NOMO-1 treated with DMSO at 0.1 percent for 48 hours (cell line): ENCODE measurements around the gene ALDH1B1.
"Not testable (repeated sequence)": the region's sequence is repeated elsewhere in the genome, so short reads cannot be mapped to it uniquely, and the experiment has no call there.

Experiments
- DNase-seq: peaks from one replicate; lab custom pipeline; 2025; ENCODE audit not compliant: unreplicated experiment; lab: John Stamatoyannopoulos, UW

The ALDH1B1 gene

DNA sequence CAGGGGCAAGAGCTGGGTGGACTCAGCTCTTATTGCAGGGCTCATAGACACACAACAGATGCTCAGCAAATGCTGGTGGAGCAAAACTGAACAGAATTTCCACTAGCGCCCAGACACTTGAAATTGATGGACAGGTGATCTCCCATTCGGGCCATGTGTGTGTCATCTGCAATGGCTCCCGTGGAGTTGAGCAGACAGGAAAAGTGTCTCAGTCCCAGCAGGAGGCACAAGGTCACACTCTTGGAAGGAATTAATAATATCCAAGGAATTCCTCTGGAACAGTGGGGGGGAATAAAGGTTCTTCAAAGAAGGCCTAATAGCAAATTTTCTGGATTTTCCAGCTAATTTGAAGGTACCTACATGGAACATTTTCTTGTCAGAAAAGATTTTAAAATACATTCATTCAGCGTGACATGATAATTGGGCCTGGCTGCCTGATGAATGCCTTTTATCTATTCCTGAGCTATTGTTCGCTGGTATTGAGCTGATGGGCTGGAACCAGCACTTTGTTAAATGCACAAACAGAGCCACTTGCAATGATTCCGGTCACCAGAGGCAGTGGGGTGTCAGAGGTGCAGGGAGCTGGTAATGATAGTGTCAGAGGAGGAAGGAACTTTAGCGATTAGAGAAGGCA is 31.5 kb upstream of the ALDH1B1 start:
- no peak for DNase-seq

DNA sequence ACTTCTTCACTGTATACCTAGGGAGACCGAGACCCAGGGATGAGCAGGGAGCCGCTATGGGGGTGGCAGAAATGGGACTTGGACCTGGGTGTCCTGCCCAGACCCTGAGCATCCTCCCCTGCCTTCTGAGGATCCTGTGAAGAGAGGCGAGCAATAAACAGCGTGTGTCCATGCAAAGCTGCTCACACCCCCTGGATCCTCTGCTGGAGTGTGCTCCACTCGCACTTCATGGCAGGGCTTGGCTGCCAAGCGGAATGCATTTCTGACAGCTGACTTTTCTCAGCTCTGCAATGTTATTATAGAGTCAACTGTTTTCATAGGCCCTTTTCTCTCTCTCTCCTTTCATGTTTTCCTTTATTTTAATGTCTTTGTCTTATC is 31.0 kb upstream of the ALDH1B1 start:
- no peak for DNase-seq

DNA sequence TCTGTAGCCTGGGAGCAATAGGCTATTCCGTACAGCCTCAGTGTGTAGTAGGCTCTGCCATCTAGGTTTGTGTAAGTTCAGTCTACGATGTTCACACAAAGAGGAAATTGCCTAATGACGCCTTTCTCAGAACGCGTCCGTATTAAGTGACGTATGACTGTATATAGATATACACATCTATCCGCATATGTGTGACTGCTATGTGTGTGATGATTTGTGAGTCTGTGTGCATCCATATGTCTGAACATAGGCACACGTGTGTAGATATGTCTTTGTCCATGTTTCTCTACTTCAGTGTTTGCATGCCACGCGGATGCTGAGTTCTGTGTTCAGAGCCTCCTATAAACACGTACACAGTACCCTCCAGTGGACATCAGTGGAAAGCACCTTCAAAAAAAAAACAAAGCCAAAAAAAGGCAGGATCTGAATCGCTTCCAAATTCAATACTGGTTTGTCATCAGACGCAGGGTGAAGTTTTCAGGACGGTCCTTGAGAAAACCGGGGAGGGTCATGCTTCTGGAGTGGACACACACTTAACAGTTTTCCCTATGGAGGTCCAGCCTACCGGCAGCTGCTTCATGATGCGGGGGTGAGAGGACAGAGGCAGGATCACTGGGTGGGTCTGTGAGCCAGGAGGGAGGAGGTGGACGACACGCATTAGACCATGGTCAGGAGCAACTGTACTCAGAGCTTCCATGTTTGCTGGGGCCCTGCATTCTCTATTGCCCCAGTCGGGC is 29.5 kb upstream of the ALDH1B1 start:
- DNase-seq = peak; percentile 61

DNA sequence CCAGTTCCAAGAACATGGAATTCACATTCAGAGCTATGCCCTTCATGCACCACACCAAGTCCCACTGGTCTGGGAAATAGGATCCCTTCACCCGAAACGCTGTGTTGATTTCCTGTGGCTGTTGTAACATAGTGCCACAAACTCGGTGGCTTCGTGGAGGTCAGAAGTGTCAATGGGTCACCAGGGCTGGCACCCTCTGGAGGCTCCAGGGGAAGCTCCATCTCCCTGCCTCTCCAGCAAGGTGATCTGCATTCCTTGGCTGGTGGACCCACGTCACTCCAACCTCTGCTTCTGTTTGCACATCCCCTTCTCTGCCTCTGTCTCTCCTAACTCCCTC is 28.9 kb upstream of the ALDH1B1 start:
- DNase-seq = no peak

DNA sequence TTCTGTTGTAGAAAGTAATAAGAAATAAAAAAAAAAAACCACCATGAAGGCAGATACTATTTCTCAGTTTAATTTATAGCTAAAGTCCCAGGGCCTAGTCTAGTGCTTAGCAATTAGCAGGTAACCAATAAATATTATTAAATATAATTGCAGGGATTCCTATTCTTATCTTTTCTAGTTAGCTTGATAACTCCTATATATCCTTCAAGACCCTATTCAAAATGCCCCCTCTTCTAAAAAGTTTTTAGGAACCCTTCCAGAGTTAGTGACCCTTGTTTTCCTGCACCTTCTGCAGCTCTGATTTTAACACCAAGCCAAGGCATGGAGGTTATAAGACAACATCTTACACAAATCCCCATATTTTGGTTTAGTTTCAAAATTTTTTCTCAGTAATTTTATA is 24.6 kb upstream of the ALDH1B1 start:
- DNase-seq = no peak

DNA sequence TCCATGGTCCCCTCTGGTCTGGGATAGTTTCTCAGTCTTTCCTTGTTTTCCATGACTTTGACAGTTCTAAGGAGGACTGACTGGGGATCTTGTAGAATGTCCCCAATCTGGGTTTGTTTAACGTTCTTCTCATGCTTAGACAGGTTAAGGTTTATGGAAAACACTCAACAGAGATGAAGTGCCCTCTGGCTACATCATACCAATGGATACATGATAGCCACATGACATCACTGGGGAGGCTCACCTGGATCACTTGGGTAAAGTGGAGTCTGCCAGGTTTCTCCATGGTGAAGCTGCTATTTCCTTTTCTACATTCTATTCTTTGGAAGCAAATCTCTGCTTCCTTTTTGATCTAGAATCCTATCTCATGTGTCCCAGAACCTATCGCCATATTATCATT is 23.8 kb upstream of the ALDH1B1 start:
- no peak for DNase-seq

DNA sequence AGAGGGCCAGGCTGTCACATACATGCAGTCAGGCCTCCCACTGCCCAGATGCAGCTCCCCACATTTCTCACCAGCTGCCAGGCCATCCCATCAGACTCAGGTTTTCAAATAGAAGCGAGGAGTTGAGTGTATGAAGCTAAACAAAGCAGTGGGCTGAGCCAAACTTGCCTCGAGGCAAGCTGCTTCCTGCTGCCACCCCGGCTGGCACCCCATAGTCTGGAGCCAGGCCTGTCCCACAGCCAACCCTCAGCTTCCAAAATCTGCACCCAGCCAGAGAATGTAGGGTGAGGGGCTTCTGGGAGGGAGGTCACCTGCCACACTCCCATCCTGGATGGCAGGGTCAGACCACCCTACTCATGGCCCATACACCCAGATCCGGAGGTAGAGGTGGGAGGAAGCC is 22.3 kb upstream of the ALDH1B1 start:
- DNase-seq = no peak

DNA sequence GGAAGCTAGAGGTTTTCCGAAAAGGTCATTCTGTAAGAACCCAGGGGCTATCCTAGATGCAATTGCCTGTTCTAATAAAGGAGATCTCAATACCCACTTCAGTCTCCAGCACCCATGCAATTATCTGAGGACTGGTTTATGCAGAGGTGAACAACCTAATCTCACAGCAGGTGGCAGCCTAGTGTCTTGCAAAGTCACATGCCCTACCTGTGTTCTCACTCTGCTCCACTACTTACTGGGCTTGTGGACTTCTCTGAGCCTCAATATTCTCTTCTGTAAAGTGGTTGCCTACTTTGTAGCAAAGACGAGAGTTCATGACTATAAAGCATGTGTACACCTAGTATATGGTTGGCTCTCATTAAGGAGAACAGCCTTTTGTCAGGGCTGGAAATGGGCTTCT is 21.0 kb upstream of the ALDH1B1 start:
- no peak for DNase-seq

DNA sequence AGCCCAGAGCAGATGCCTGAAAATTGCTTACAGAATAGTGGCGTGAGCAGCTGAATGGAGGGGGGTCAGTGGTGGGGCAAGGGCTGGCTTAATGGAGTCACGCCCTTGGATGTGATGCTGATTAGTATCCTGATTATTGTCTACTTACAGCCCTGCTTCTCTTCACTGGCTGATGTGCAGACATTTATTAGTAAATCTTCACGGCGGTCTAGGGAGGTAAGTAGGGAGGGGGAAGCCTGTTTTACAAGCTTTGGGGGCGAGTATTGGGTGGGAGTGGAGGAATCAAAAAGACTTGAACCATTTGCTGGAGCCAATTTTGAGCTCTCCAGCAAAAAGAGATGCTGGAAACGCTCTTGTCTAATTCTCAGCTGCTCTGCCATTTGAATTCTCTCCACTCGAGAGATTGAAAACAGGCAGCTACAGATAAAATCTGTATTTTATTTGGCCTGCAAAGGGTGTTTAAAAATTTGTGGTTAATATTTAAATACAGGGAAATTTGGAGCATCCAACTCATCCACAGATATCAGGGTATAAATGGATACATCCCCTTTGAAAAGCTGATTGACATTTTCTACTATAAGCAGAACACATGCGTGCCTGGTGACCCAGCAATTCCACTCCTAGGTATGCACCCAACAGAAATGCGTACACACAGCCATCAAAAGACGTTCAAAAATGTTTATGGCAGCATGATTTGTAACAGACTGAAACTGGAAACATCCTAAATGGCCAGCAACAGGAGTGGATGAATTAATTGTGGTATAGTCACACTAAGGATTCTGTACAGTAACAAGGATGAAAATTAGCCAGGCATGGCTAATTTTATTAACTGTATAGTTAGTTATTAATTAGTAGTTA is 19.5 kb upstream of the ALDH1B1 start:
- DNase-seq = no peak

DNA sequence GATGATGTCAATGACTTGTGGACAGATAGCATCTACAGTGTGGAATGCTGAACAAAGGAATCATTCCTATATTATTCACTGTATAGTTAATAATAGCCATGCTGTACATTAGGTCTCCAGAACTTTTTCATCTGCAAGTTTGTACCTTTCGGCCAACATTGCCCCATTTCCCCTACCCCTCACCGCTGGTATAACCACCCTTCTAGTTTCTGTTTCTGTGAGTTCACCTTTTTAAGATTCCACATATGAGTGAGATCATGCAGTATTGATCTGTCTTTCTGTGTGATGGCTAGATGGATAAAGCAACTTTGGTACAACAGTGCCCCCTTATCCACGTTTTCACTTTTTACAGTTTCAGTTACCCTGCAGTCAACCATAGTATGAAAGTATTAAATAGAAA is 18.8 kb upstream of the ALDH1B1 start:
- no peak for DNase-seq

DNA sequence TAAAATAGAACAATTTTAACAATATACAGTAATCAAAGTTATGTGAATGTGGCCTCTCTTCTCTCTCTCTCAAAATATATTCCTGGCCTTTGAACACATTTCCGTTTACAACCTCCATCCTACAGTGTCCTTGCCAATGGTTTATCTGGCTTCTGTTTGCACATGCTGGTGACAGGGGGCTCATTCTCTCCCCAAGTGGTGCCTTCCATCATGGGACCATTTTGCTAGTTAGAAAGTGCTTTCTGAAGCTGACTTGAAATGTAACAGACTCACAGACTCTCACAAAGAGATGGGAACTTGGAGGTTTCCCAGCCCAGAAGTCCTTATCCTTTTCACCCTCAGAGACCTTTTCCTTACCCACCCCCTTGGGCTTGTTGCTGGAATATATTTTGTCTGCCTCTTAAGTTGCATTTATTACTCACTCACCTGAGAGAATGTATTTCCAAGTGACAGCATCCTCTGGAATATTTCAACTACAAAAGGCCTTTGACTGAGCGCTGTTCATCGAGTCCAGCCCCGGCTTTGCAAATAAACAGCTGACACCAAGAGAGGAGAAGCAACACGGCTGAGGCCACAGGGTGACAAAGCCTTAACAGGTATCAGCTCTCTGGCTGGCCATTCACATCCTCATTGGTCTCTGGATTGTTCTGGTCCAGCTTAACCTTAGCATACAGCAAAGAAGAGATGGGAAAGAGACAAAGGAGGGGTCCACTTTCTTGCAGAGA is 17.5 kb upstream of the ALDH1B1 start:
- DNase-seq = no peak

DNA sequence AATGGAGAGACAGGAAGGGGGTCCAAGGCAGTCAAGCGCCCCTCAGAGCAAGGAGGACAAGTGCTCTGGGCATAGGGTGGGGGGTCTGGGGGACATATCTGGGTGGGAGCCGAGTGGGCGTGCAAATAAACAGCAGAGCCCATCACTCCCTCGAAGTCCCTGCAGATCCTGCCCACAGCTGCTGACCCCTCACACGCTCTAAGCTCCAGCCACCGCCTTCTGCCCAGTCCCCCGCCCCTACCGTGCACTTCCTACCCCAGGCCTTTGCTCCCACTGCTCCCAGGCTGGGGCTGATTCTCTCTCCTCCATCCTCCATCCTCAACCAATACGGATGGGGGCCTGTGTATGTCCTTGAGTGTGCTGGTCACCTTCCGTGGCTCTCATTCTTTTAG is 16.9 kb upstream of the ALDH1B1 start:
- no peak for DNase-seq

DNA sequence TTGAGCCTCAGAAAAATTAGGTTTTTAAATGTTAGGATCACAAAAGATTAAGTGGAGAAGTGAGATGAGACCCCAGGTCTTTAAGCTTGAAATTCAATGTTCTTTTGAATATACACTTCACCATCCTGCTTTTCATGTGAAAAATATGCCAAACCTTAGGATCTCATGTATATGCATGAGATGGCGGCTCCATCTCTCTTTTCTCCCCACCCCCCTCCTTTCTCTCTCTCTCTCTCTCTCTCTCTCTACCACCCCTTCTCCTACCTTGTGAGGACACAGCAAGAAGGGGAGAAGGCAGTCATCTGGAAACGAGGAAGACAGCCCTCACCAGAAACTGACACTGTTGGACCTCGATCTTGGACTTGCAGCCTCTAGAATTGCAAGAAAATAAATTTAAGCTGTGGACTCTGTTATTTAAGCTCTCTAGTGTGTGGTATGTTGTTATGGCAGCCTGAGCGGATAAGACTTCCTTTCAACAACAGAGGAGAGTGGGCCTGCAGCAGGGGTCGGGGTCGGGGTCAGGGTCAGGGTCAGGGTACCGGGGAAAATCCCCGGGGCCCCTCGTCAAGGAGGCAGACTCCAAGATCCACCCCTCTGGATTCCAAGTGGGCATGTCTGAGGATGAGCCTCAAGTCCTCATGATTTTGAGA is 16.4 kb upstream of the ALDH1B1 start:
- no peak for DNase-seq

DNA sequence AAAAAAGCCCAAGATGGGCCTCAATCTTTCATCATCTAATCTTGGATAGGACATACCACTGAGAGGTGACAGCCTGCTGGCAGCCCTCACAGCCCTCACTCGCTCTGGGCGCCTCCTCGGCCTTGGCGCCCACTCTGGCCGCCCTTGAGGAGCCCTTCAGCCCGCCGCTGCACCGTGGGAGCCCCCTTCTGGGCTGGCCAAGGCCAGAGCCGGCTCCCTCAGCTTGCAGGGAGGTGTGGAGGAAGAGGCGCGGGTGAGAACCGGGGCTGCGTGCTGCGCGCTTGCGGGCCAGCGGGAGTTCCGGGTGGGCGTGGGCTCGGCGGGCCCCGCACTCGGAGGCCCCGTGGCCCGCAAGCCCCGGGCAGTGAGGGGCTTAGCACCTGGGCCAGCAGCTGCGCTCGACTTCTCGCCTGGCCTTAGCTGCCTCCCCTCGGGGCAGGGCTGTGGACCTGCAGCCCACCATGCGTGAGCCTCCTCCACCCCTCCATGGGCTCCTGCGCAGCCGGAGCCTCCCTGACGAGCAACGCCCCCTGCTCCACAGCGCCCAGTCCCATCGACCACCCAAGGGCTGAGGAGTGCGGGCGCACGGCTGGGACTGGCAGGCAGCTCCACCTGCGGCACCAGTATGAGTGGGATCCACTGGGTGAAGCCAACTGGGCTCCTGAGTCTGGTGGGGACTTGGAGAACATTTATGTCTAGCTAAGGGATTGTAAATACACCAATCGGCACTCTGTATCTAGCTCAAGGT is 15.0 kb upstream of the ALDH1B1 start:
- not testable (repeated sequence) for DNase-seq

DNA sequence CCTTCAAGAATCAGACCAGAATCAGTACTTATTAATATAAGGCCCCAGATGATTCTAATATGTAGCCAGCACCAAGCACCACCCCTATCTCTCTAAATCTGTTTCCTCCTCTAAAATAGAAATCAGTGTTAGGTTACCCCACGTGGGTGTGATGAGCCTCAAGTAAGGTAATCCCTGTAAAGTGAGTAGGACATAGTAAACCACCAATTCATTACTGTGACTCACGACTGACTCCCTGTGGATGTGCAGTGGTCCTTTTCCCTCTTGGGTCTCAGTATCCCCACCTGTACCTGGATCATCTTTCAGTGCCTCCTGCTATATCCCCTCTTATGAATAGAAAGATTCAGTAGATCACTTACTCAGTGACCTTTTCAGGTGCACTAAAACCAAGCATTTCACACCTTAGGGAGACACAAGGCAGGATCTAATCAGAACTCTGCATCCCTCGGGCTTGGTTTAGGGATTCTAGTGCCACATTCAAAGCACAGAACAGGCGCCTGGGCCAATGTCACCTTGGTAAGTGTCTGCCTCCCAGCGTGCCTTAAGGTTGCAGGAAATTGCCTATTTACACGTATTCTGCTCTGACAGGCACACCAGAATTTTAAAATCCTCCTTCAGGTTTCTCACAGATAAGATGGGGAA is 12.2 kb upstream of the ALDH1B1 start:
- DNase-seq = no peak

DNA sequence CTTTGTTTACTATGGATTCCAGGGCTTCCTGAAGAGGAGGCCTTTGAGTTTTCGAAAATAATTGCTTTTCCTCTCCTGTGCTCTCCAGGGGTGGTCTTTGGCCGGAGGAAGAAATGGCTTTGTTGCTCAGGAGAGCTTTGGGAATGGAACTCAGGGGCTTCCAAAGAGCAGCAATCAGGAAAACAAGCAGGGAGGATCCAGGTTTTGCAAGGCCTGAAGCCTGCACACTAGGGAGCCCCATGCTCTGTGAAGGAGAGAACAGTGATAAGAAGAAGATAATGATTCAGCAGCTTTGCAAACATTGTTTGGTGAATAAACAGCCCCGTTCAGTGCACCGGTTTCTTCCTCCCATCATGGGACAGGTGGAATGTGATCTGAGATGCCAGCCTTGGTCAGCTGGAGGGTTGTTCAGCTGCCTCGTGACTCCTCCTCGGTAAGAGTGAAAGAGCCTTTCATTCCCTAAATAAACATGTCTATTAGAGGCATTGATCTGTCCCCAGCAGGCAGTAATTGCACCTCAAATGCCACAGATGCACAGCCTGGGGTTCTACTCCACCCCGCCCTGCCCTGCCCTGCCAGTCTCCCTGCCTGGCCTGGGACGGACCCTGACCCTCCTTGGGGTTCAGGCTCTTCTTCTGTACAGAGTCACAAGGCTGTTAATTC is 11.5 kb upstream of the ALDH1B1 start:
- DNase-seq = no peak

DNA sequence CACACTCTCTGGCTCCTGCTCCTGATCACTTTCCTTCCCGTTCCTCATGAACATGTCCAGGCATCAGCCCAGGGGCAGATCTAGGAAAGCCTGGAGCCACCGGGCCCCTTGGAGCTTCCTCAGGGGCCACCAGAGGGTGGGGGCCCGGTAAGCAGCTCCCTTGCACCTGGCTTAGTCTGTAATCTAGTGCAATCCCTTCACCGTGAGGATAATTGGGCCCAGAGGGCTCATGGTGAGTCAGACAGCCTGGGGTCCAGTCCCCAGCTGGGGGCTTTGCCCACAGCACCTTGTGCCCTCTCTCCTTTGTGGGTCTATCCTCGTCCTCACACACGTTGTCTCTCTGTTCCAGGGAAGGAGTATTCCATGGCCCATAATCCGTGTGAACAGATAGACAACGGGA is 10.4 kb upstream of the ALDH1B1 start:
- DNase-seq = no peak

DNA sequence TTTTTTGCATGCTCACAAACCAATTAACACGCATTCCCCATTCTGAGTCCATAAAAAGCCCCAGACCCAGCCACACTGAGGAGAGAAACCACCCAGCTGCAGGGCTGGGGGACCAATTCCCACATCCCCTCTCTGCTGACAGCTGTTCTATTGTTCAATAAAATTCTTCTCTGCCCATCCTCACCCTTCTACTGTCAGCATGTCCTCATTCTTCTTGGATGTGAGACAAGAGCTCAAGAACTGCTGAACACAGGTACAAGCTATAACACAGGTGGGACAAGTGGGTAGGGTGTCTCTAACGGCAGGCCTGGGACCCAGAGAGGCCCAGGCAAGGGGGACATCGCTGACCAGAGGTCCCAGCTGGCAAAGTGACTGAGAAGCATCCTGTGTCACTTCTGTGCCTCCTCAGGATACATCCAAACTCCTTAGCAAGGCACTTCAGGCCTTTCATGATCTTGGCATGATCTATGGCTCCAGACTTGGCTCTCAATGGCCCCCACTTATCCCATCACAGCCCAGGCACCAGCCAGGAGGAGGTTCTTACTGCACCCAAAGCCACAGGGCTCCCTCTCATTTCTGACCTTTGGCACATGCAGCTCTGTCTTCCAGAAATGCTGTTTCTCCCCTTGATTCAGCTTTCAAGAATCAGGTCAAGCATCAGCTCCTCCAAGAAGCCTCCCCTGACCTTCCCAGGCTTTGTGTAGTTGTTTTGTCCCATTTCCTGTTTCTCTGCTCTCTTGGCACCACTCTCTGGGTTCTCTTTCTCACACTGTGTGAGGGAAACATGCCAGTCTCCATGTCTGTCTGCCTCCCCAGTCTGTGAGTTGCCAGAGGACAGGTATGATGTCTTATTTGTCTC is 7.3 kb upstream of the ALDH1B1 start:
- no peak for DNase-seq
